BJ (cell line): ENCODE measurements around the gene ADAM15. TPM values are rescaled to one million over a fixed set of nuclear protein-coding genes. Genes with fewer than 3 reads are reported as not detected.

Experiments used
- CTCF ChIA-PET: fragments of 350-600 bp; formaldehyde crosslinking; extraction: SDS; loops from one replicate; lab custom pipeline; 2021; ENCODE audit warnings: antibody characterized with exemption, inconsistent platforms; lab: Yijun Ruan, JAX
- POLR2A ChIA-PET: fragments of 300-600 bp; sonication (Branson Sonifier 250); formaldehyde crosslinking; extraction: SDS; loops from one replicate; lab custom pipeline; 2021; ENCODE audit warnings: antibody characterized with exemption; lab: Charles Lee
- DNase-seq: peaks from one replicate; pipeline ENCODE4 v3.0.0-alpha.2; 2011; ENCODE audit warnings: low read depth
- H3K27me3 ChIP-seq: 2 replicates; pipeline ENCODE4 v1.6.0; 2011; ENCODE audit warnings: low read length; ENCODE audit not compliant: control insufficient read depth, insufficient read depth
- H3K36me3 ChIP-seq: 2 replicates; pipeline ENCODE4 v1.5.1; 2011; ENCODE audit warnings: low read length; ENCODE audit not compliant: control insufficient read depth, insufficient read depth
- H3K4me3 ChIP-seq: 2 replicates; pipeline ENCODE4 v1.5.1; 2011; ENCODE audit warnings: low read depth, mild to moderate bottlenecking, control low read depth, low read length
- CTCF ChIP-seq: IDR thresholded peaks from 2 replicates; pipeline ENCODE4 v1.5.1; 2011; ENCODE audit warnings: low read depth, mild to moderate bottlenecking, control low read depth, inconsistent platforms, low read length, moderate library complexity; ENCODE audit not compliant: insufficient read depth
- polyA plus RNA-seq: library from polyadenylated mRNA; depleted of rRNA; stranded (reverse); fragments of >200 nt; gene quantifications from 2 replicates; pipeline ENCODE4 v1.2.3, GENCODE V29; 2011

The ADAM15 gene
- polyA plus RNA-seq, 1 experiment = 88.8 TPM

GRCh38 chr1:155092641-155093040 lies 41.5 kb downstream of the ADAM15 start:
- CTCF ChIA-PET = interaction anchor here (1.7 to 6.7 kb wide), 9 partner anchors 24 to 82 kb away, joined by 5 to 259 read pairs (median 15); partner anchors contain the start of genes EFNA4 and KRTCAP2
- Histone ChIP-seq H3K36me3 (no peaks in the 10 kb centered on the region), H3K27me3 (peaks cover 8% of the 10 kb centered on the region), H3K4me3 (no peak overlapping the region)
- no peak for DNase-seq
- no peak for TF ChIP-seq CTCF
- POLR2A ChIA-PET = no interaction called here

- peak; percentile 55 for TF ChIP-seq CTCF
- H3K27me3 ChIP-seq = peaks cover 8% of the 10 kb centered on the region
- DNase-seq = no peak
- ChIA-PET POLR2A (no interaction called here), CTCF (interaction anchor here (2.4 to 6.7 kb wide), 2 partner anchors 73 to 74 kb away, joined by 19 to 259 read pairs; partner anchors contain the start of gene KRTCAP2)
- H3K36me3 ChIP-seq = no peaks in the 10 kb centered on the region
- no peak overlapping the region for H3K4me3 ChIP-seq
Measured at GRCh38 chr1:155093911-155094621, 43.0 kb downstream of the ADAM15 start.

GRCh38 chr1:155094622-155094948 lies 43.5 kb downstream of the ADAM15 start:
- no peak for DNase-seq
- H3K36me3 ChIP-seq = no peaks in the 10 kb centered on the region
- H3K27me3 ChIP-seq = peaks cover 8% of the 10 kb centered on the region
- TF ChIP-seq CTCF = no peak
- ChIA-PET CTCF (interaction anchor here (0.8 to 2.4 kb wide), 5 partner anchors 9 to 78 kb away, joined by 3 to 19 read pairs (median 10); partner anchors contain the start of gene KRTCAP2), POLR2A (no interaction called here)
- H3K4me3 ChIP-seq = no peak overlapping the region

GRCh38 chr1:155099331-155099730 lies 48.2 kb downstream of the ADAM15 start:
- H3K4me3 ChIP-seq = no peak overlapping the region
- H3K36me3 ChIP-seq = no peaks in the 10 kb centered on the region
- peaks cover 4% of the 10 kb centered on the region; the same call in 1 of the 2 replicates for H3K27me3 ChIP-seq
- CTCF ChIA-PET = interaction anchor here (1.4 to 4.5 kb wide), 4 partner anchors 13 to 74 kb away, joined by 3 to 27 read pairs (median 7); partner anchors contain the start of gene KRTCAP2
- TF ChIP-seq CTCF = no peak
- DNase-seq = no peak
- POLR2A ChIA-PET = no interaction called here

- POLR2A ChIA-PET = no interaction called here
- H3K27me3 ChIP-seq = peaks cover 7% of the 10 kb centered on the region
- H3K36me3 ChIP-seq = no peaks in the 10 kb centered on the region
- CTCF ChIA-PET = interaction anchor here (1.7 to 2.2 kb wide), 2 partner anchors 12 to 64 kb away, joined by 5 to 9 read pairs; no protein-coding TSS in a partner anchor
- TF ChIP-seq CTCF = no peak
- H3K4me3 ChIP-seq = no peak overlapping the region
- no peak for DNase-seq
Measured at GRCh38 chr1:155103325-155103724, 52.2 kb downstream of the ADAM15 start.
